NCI-H1092 (cell line): ENCODE measurements around the gene SCYL3.
"Not testable (repeated sequence)": the region's sequence is repeated elsewhere in the genome, so short reads cannot be mapped to it uniquely, and the experiment has no call there.

Experiments
- DNase-seq: peaks from one replicate; lab custom pipeline; 2025; lab: John Stamatoyannopoulos, UW

SCYL3 gene

DNA sequence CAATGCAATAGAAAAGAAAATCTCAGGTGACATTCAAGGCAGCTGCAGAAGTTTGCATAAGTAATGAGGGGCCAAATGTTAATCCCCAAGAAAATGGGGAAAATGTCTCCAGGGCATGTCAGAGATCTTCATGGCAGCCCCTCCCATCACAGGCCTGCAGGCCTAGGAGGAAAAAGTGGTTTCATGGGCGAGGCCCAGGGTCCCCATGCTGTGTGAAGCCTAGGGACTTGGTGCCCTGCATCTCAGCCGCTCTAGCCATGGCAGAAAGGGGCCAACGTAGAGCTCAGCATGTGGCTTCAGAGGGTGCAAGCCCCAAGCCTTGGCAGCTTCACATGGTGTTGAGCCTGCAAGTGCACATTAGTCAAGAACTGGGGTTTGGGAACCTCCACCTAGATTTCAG lies 21.7 kb downstream of the SCYL3 start:
- DNase-seq = not testable (repeated sequence)

DNA sequence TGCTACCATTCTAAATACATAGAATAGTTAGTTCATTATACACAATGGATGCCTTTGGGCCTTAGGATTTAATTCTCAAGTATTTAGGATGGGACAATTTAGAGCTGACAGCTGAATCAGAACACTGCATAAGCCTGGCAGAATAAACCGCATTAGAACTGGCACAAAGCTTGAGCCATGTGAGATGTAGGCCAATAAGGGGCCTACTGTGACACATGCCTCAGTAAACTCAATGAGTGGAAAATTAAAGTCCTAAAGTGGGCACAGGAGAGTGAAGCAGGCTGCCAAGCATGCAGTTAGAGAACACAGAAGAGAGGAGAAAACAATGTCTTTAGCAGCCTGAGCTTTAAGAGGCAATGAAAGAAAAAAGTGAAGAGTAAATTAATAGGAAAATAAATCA lies 24.3 kb downstream of the SCYL3 start:
- no peak for DNase-seq

DNA sequence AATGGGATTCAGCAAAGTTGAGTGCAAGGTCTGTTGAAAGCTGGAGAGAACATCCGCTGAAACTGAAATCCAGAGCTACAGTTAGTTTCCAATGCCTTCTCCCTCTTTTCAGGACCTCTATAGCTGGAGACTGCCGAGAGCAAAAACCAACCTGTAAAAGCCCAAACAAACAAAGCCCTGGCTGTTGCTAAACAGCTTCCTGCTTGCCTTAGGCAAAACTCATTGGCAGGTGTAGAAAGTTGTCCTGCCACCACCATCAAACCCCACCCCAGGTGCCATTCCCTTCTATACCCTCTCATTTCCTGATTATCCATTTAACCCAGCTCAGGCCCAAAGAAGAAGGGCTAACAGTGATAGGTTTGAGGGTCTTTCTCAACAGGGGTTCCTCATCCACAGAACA lies 24.7 kb downstream of the SCYL3 start:
- no peak for DNase-seq

DNA sequence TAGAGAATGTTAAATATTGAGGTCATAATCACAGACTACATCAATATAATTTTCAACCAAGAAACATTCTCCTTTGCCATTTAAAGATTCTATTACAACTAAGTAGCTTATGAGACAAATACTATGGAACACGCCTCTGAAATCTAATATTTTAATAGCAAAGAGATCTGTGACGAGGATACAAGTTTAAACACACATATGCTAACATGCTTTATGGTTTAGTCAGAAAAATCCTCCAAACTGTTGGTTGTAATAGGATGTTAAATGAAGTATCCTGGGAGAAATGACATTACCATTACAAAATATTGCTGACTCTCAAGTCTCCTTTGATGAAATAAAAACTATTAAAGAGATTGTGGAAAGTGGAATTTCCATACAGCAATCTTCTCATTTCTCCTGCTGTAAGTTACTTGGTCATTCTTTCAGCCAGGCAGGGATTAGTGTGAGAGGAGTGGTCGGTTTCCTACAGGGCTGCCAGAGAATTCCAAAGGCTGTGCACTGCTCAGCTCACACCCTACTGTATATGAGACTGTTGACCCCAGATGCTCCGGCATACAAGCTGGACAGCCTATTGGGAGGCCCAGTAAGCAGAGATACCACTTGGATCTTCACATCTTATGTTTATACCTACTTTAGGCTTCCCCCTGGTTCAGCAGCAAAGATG lies 26.6 kb downstream of the SCYL3 start:
- no peak for DNase-seq

DNA sequence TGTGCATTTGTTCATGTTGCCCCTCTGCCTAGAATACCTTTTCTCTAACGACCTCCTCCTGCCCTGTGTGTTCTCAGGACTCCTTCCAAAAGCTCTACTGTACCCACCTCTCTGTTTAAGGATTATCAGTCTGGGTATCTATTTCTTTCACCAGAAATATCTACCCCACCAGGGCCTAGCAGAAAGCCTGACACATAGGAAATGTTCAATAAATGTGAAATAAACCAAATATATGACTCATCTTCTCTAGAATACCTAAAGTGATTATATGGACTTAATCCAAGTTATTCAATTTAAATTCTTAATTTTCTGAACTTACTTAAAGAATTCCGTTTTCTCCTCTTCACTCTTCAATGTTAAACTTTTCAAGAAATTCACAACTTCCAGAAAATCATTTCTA lies 27.1 kb downstream of the SCYL3 start:
- no peak for DNase-seq

DNA sequence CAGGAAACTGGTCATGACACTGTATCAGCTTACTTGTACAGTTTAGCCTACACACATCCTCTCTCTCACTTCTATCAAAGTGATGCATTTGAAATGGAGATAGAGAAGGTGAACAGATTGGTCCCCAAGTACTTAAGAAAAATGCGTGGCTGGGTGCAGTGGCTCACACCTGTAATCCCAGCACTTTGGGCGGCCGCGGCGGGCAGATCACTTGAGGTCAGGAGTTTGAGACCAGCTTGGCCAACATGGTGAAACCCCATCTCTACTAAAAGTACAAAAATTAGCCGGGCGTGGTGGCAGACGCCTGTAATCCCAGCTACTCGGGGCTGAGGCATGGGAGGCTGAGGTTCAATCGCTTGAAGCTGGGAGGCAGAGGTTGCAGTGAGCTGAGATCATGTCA lies 29.2 kb downstream of the SCYL3 start:
- DNase-seq = not testable (repeated sequence)

DNA sequence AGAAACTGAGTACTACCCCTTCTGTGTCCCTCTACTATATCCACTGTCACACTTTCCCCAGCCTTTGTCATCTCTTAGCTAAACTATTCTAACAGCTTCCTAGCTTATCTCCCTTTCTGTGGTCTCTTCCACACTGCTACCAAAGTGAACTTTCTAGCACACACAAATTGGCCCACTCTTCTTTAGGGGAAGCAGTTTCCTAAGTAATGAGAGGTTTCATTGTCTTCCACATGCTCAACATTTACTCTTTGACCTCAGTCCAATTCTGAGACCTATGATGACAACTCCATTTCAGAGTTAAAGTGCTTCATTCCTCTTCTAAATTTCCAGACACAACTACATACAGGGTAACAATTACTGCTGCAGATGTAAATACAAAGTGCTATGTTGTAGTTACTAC lies 32.9 kb downstream of the SCYL3 start:
- no peak for DNase-seq

DNA sequence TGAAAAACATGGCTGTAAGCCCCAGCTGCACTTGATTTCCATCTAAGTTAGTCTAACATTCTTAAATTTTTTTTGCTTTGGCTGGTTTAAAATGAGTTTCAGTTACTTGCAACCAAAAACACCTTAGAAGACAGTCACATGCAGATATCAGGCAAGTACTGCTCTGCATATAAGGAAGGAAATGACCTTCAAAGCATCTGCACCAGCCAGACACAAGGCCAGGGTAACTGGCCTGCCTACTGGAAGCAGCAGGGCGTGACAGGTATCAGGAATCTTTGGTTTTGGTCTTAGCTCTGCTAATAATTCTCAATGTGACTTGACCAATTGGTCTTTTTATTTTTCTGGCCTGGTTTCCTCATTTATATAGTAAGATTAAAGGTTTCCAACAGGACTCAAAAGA lies 33.5 kb downstream of the SCYL3 start:
- DNase-seq = no peak

DNA sequence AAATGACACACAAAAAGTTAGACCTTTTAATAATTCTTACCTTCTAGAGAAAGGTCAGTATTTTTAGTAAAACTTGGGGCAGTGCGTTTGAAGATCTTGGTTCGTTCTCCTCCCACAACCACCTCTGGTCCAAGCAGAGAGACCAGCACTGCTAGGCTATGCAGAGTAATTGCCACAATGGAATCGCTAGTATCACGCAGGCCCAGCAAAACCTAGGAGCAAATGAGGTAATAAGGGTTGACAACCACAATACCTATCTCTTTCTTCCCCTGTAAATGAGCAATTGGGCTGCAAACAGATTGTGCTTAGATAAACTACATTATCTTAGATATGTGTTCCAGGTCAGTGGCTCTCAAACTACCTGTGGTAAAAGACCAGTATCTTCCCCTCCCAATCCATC lies 34.7 kb downstream of the SCYL3 start:
- no peak for DNase-seq

DNA sequence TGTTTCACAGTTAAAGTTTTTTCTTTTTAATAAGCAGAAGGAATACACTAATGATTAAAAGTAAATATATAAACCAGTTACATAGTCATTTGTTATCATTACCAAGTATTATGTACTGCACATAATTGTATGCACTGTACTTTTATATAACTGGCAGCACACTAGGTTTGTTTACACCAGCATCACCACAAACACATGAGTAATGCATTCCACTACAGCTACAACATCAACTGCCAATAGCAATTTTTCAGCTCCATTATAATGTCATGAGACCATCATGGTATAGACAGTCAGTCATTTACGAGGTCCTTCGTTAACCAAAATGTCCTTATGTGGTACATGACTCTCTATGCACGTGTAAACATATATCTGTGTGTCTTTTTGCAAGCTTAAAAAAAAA lies 35.2 kb downstream of the SCYL3 start:
- no peak for DNase-seq

DNA sequence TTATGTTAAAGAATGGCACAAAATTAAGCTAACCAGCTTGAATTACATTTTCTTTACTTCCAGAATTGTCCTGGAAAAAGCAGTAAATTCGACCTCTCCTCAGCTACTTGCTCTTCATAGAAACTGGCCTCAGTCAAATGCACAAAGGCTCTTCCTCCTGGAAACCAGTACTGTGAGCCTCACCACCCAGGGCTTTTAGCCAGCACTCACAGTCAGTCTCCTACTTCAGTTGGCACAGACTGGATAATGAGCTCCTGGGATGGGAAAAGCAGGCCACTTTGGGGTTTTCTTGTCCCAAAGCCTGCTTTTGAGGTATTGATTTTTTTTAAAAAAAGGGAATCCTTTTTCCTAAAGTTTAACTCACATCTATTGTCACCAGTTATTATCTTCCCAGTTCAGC lies 40.4 kb downstream of the SCYL3 start:
- DNase-seq = no peak

DNA sequence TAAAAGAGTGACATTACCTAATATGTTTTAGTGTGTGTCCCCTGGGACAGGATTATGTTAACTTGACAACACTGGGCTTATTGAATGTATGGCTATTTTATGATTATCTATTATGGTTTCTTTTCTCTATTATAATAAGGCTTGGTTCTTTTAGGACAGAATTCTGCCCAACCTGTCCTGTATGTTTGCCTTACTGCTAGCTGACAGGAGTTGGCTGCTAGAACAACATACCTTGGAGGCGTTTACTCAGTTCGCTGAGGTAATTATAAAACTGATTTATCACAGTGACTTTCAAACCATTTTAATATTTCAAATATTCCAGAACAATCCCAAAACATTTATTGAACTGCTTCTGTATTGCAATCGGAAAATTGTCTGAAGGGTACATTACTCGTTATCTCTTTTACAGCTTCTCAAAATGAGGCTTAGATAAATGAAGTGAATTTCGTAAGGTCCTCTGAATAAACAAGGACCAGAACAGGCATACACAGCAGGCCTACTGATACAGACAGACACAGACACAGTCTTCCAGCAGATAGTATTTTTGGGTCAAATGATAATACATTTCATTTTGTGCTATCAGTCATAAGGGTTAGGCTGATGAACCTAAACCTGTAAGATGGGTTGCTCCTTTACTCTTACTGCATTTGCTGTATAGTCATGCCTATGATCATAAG lies 44.2 kb downstream of the SCYL3 start:
- no peak for DNase-seq

DNA sequence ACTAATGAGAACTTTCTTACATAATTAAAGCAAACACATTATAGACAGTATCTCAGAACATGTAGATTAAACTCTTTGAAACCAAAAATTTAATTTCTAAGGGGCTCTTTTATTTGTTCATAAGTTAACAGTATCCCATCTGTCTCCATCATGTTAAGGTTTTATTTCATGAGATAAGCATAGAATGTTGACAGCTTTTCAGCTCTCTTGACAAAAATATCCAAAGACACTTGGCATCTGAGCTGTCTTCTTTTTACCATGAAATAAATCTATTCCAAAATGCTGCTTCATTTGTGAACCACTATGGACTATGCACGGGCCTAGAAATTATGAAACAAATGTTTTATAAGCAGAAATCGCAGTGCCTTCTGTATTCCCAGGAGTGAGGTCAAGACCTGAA lies 45.2 kb downstream of the SCYL3 start:
- DNase-seq = no peak

DNA sequence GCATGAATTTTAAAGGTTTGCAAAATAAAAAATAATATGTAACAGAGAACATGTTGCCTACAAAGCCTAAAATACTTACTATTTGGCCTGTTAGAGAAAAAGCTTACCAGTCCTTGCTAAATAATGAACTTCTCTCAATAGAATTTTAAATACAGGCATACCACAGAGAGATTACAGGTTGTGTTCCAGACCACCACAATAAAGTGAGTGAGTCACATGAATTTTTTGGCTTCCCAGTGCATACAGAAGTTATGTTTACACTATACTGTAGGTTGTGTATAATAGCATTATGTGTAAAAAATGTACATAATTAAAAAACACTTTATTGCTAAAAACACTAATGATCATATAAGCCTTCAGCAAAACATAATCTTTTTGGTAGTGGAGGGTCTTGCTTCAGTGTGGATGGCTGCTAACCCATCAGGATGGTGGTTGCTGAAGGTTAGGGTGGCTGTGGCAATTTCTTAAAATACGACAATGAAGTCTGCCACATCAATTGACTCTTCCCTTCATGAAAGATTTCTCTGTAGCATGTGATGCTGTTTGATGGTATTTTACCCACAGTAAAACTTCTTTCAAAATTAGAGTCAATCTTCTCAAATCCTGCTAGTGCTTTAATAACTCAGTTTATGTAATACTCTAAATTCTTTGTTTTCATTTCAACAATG lies 48.6 kb downstream of the SCYL3 start:
- DNase-seq = no peak

DNA sequence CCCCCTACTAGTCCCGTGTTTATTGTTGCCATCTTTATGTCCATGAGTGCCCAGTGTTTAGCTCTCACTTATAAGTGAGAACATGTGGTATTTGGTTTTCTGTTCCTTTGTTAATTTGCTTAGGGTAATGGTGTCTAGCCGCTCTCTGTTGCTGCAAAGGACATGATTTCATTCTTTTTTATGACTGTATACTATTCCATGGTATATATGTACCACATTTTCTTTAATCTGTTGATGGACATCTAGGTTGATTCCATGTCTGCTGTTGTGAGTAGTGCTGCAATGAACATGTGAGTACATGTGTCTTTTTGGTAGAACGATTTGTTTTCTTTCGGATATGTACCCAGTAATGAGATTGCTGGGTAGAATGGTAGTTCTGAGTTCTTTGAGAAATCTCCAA lies 54.8 kb downstream of the SCYL3 start:
- DNase-seq = no peak

DNA sequence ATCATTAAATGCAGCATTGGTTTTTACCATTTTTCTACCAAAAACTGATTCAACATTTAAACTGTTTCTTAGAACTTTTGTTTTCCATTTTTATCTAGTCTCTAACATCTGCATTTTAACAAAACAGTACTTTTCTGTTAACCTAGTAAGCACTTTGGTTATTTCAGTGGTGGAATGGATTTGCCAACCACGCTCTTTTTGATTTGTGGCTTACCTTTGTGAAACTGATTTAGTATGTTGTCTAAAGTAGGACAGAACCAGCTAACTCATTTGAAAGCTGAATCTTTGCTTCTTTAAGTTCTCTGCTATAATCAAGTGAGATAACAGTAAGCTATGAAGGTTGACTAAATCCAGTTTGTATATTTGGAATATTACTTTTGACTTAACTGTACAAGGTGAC lies 57.5 kb downstream of the SCYL3 start:
- no peak for DNase-seq

DNA sequence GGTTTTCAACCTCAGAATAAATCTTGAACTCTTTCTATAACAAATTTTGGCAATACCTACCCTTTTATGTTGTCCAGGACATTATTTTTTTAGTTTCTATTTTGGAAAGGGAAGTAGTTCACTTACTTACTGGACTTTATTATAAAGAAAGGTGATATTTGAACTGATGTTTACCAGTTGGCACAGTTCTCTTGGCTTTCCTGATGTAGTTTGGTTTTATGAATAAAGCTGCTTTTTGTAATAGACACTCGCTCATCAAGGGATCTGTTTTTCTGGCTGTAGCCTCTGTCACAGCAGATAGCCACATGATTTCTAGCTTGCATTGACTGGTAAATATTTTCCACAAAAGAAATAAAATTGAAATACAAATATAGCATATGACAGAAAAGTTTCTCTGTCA lies 58.0 kb downstream of the SCYL3 start:
- DNase-seq = no peak

DNA sequence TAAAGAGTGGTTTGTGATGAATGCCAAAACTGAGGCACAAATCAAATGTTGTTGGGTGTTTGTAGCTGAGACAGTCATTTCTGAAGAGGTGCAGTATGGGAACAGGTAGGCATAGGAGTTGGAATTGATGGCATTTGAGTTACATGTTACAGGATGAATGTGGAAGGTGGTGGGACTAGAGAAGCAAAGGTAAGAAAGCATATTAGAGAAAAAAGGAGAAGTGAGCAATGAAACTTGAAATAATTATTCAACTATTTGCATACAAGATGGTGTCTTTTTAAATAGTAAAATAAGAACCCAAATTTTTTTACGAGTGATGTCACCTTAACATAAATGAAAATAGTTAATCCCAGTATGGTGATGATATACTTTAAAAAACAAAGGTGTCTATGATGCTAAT lies 58.8 kb downstream of the SCYL3 start:
- no peak for DNase-seq

DNA sequence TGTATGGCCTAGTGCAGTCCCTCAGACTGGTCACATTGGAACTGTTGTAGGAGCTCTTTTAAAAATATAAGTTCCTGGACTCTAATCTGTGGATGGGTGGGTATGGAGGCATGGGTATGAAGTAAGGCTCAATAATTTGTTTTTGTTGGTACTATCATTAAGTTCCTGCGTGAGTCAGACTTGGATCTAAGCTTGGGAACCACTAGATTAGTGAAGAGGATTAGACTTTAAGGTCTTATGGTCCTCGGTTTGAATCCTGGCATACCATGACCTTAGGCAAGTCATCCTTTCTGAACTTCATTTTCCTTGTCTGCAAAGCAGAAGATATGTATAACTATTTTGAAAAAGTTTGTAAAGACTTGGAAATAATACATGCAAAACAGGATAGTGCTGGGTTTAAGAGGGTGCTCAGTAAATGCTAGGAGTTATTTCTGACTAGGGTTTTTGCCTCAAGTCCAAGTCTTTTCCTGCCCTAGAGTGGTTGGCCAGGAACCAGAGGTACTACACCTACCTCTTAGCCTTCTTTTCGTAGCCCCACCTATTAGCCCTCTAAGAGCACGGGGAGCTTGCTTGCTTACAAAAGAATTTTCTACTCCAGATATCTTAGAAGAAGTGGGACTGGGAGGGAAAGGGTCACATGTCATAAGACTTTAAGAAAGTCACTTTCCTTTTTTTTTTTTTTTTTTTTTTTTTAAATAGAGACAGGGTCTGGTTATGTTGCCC lies 60.4 kb downstream of the SCYL3 start:
- DNase-seq = no peak

DNA sequence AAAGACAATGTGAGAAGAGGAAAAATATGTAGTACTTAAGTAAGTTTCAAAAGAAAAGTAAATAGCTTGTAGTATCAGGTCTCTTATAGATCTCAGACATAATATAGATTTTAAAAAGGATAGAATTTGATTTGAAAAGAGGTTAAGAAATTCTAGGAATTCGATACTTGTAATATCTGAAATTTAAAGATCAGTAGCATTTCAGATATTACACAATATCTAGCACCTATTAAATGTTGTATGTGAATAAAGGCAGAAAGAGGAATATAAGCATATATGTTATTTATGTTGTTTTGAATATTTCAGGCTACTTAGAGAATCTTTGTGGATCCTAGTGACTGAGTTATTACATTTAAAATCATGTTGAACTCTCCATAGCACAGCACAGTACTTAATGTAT lies 64.0 kb downstream of the SCYL3 start:
- DNase-seq = no peak

DNA sequence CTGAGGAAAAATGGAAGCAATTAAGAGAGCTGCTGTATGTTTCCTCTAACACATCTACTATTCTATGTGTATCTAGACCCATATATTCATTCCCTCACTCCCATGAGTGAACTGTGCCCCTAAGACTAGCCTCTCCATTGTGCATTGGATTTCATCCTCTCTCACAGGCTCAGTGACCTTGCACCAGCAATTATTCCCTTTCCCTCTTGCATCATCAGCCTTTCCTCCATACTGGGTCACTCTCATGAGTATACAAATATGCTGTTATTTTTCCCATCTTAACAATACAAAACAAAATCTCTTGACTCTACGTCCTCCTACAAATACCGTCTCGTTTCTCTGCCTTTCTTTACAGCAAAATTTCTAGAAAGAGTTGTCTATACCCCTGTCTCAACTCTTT lies 69.5 kb downstream of the SCYL3 start:
- DNase-seq = no peak

DNA sequence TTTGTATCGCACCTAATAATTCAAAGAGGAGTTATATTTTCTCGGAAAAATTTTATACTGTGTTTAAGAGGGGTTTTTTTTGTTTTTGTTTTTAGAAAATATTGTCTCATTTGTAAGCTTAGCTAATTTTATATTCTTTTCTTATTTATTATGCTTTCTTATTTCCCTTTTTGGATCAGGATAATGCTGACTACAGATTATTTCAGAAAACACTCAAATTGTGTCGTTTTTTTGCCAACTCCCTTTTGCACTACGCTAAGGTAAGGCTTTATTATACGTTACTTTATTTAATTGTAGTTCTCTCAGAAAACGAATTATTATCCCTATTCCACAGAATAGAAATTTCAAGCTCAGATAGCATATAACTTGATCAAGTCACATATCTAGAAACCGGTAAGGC lies 72.2 kb downstream of the SCYL3 start:
- no peak for DNase-seq

DNA sequence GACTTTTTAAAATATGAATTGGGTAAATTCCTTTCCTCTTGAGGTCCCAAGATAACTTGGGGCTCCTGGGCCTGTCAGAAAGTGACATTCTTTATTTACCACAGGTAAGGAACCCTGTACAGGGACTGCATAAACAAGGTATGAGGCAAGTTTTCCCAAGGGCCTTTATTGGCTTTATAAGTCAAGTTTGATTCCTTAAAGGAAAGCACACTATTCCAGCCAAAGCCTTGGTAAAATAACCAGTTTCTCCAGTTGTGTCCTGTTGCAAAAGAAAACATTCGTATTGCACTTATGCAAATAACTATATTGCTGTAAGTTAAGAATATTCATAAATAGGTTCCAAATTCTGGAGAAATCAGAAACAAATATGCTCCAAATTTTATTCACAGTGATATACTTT lies 77.1 kb downstream of the SCYL3 start:
- no peak for DNase-seq
